Upper lobe of left lung (tissue), 6 donors: ENCODE data around the gene CABLES1. TPM values are rescaled to one million over a fixed set of nuclear protein-coding genes. Genes with fewer than 3 reads are reported as not detected.
"Not testable (repeated sequence)": the region's sequence is repeated elsewhere in the genome, so short reads cannot be mapped to it uniquely, and the experiment has no call there.

Source experiments
- ATAC-seq, 2 donors: fragments of 200-7000 bp; cut with Tn5 transposase; one replicate each; pipeline ENCODE4 v1.9.1; 2022; ENCODE audit warnings: mild to moderate bottlenecking in 2 of 2, moderate library complexity in 2 of 2; ENCODE audit not compliant: low FRiP score in 2 of 2
- DNase-seq, 2 donors: peaks; one replicate each; pipeline ENCODE4 v3.0.0-alpha.2; 2019 to 2020
- H3K27ac ChIP-seq, 4 donors: fragments of 200-600 bp; sonication (generic); one replicate each; pipeline ENCODE4 v1.5.1; 2016 to 2019
- H3K27me3 ChIP-seq, 4 donors: fragments of 200-600 bp; sonication (generic); one replicate each; pipeline ENCODE4 v1.5.1; 2017 to 2019
- H3K36me3 ChIP-seq, 4 donors: fragments of 200-600 bp; sonication (generic); one replicate each; pipeline ENCODE4 v1.5.1; 2016 to 2019
- H3K4me1 ChIP-seq, 4 donors: fragments of 200-600 bp; sonication (generic); one replicate each; pipeline ENCODE4 v1.5.1; 2018 to 2019
- H3K4me3 ChIP-seq, 4 donors: fragments of 200-600 bp; sonication (generic); one replicate each; pipeline ENCODE4 v1.5.1; 2017 to 2019; ENCODE audit warnings: mild to moderate bottlenecking in 2 of 4, moderate library complexity in 1 of 4
- H3K9me3 ChIP-seq, 4 donors: fragments of 200-600 bp; sonication (generic); one replicate each; pipeline ENCODE4 v1.5.1; 2018 to 2019
- CTCF ChIP-seq, 6 experiments: fragments of 450-650 bp in 4 of 6; fragments of 200-600 bp in 2 of 6; sonication (generic) in 2 of 6; IDR thresholded peaks; one replicate each; pipeline ENCODE4 v1.5.1; 2016 to 2019; ENCODE audit warnings: antibody characterized with exemption in 6 of 6
- EP300 ChIP-seq, 4 donors: sonication (generic); formaldehyde crosslinking; IDR thresholded peaks; one replicate each; pipeline ENCODE4 v1.5.1; 2017; ENCODE audit warnings: antibody characterized with exemption in 4 of 4, control low read depth in 2 of 4
- POLR2A ChIP-seq, 4 donors: fragments of 450-650 bp; IDR thresholded peaks; one replicate each; pipeline ENCODE4 v1.5.1; 2016 to 2017; ENCODE audit warnings: antibody characterized with exemption in 4 of 4, mild to moderate bottlenecking in 2 of 4
- POLR2AphosphoS5 ChIP-seq, 2 donors: sonication (generic); formaldehyde crosslinking; IDR thresholded peaks; one replicate each; pipeline ENCODE4 v1.5.1; 2017; ENCODE audit warnings: antibody characterized with exemption in 2 of 2
- WGBS, 2 donors: methylation state at CpG; one replicate each; pipeline ENCODE4 v1.1.5; 2017 to 2018; 5-methylcytosine and 5-hydroxymethylcytosine counted together
- total RNA-seq, 6 donors: library from RNA; depleted of rRNA in 4 of 6; stranded (reverse); fragments of >200 nt in 4 of 6; gene quantifications; one replicate each; pipeline versions ENCODE4 v1.1.0 to v1.2.1, GENCODE V29; 2016 to 2021
- donor health status: DM: no; HTN: no; CAD: no; lungs with moderate emphysema.
- donor health status: DM: no; HTN: yes; CAD: no; lungs with severe emphysema.

Gene CABLES1
- total RNA-seq, 6 donors from 2014 or later: 24.6 to 63.9 (median 40.9) TPM

DNA sequence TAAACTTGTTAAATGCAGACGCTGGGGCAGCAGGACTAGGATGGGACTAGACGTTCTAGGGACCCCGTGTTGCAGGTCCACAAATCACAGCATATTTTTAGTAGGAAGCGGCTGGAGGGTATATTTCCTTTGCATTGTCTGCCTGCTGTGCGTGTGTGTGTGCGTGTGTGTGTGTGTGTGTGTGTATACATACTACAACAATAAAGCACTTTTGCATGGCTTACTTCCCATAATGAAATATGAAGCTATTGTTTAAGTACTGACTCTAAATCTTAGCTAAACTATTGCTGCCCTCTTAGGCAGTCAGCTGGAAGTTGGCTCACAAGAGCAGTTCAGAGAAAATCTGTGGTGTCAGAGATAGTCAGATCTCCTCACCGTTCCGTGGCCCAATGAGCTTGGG is 133.4 kb downstream of the CABLES1 start:
- H3K9me3 ChIP-seq: peaks cover 0 to 15% (median 6%) of the 10 kb centered on the region in 4 donors
- no peak for TF ChIP-seq EP300 (IDR thresholded peaks at IDR 0.05)
- TF ChIP-seq CTCF (IDR thresholded peaks at IDR 0.05): no peak
- TF ChIP-seq POLR2AphosphoS5 (IDR thresholded peaks at IDR 0.05): no peak
- TF ChIP-seq POLR2A (IDR thresholded peaks at IDR 0.05): no peak
- H3K4me3 ChIP-seq: no peak overlapping the region

DNA sequence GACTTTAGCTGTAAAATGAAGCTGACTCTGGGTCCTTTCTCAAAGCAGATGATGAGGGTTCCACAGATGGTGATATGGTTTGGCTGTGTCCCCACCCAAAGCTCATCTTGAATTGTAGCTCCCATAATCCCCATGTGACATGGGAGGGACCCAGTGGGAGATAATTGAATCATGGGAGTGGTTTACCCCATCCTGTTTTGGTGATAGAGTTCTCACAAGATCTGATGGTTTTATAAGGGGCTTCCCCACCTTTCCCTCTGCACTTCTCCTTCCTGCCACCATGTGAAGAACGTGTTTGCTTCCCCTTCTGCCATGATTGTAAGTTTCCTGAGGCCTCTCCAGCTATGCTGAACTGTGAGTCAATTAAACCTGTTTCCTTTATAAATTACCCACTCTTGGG is 133.8 kb downstream of the CABLES1 start:
- WGBS, 2 donors: 62 to 64% methylated on average over 1 of the region's 1 CpG
- DNase-seq, H3K27me3 ChIP-seq, H3K4me1 ChIP-seq, ATAC-seq, H3K27ac ChIP-seq, H3K4me3 ChIP-seq, H3K36me3 ChIP-seq: not testable (repeated sequence)
- peaks cover 0 to 15% (median 6%) of the 10 kb centered on the region in 4 donors for H3K9me3 ChIP-seq

More for the DNA sequence above, 133.4 kb downstream of the CABLES1 start:
- WGBS, 2 donors: 68 to 81% methylated on average over 6 to 8 of the region's 8 CpGs
- no peaks in the 10 kb centered on the region for H3K36me3 ChIP-seq
- no peak for DNase-seq
- H3K27ac ChIP-seq: no peak overlapping the region
- no peaks in the 10 kb centered on the region for H3K27me3 ChIP-seq
- no peak for ATAC-seq
- no peaks in the 10 kb centered on the region for H3K4me1 ChIP-seq

DNA sequence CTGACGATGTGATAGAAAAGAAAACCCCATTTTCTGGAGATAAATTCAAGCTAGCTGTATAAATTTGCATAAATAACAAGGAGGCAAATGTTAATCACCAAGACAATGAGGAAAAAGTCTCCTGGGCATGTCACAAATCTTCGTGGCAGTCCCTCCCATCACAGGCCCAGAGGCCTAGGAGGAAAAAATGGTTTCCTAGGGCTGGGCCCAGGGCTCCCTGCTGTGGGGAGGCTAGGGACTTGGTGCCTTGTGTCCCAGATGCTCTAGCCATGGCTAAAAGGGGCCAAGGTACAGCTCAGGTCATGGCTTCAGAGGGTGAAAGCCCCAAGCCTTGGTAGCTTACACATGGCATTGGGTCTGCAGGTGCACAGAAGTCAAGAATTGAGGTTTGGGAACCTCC is 134.6 kb downstream of the CABLES1 start:
- Histone ChIP-seq H3K9me3 (peaks cover 0 to 15% (median 6%) of the 10 kb centered on the region in 4 donors), H3K4me3 (no peak overlapping the region), H3K27ac (no peak overlapping the region), H3K36me3 (no peaks in the 10 kb centered on the region), H3K27me3 (no peaks in the 10 kb centered on the region), H3K4me1 (no peaks in the 10 kb centered on the region)
- 88 to 98% methylated on average over 2 of the region's 2 CpGs for WGBS, 2 donors
- ATAC-seq: no peak
- no peak for TF ChIP-seq CTCF (IDR thresholded peaks at IDR 0.05)
- no peak for TF ChIP-seq POLR2AphosphoS5 (IDR thresholded peaks at IDR 0.05)
- no peak for TF ChIP-seq POLR2A (IDR thresholded peaks at IDR 0.05)
- TF ChIP-seq EP300 (IDR thresholded peaks at IDR 0.05): no peak
- DNase-seq: no peak

DNA sequence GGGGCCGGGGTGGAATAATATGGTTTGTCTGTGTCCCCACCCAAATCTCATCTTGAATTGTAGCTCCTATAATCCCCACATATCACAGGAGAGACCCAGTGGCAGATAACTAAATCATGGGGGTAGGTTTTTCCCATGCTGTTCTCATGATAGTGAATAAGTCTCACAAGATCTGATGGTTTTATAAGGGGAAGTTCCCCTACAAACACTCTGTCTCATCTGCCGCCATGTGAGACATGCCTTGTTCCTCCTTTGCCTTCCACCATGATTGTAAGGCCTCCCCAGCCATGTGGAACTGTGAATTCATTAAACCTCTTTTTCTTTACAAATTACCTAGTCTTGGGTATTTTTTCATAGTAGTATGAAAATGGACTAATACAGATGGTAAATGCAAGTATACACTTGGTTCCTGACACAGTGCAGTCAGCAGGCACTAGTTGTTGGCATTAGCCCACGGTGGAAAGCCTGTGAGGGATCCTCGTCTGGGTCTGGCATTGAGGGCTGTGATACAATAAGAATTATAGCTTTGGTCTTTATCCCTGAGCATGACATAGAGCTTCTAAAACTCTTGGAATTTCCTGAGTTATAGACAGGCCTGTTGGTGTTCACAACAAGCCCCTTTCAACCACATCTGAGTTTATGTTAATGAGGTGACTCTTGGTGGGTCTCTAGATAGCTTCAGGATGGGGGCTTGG is 135.8 kb downstream of the CABLES1 start:
- TF ChIP-seq POLR2AphosphoS5 (IDR thresholded peaks at IDR 0.05) (no peak), EP300 (IDR thresholded peaks at IDR 0.05) (no peak), POLR2A (IDR thresholded peaks at IDR 0.05) (no peak), CTCF (IDR thresholded peaks at IDR 0.05) (no peak)
- H3K4me3 ChIP-seq: no peak overlapping the region
- H3K27me3 ChIP-seq: no peaks in the 10 kb centered on the region
- 74 to 87% methylated on average over 4 of the region's 4 CpGs for WGBS, 2 donors
- ATAC-seq (no peak), DNase-seq (no peak)
- no peak overlapping the region for H3K27ac ChIP-seq
- peaks cover 0 to 15% (median 6%) of the 10 kb centered on the region in 4 donors for H3K9me3 ChIP-seq
- H3K4me1 ChIP-seq: no peaks in the 10 kb centered on the region
- H3K36me3 ChIP-seq: no peaks in the 10 kb centered on the region

DNA sequence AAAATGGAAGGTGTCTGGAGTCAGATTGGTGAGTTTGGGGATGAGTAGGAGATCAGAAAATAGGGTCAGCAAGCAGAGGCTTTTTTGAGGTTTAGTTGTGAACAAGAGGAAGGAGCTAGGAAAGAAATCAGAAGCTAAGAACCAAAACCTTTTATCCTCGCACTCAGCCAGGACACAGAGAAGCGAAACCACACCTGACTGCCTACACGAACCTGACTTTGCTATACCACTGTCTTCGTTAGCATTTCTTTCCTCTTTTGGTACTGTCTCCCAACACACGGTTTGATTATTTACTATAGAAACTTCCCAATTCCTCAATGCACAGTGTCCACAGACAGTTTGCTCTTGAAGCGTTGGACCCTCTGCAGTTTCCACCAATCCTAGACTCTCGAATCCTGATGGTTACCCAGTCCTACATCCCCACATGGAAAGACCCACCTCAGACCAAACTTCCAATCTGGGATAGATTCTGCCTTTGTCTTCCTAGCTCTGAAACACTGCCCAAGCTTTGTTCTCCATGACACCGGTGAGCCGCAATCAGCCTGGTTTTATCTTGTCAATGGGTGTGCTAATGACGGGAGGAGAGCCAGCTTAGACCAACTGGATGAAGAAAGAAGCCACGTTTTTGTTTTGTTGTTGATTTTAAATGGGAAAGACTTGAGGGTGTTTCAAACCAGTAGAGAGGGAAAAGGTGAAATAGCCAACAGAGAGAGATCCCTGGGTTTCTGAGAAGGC is 137.4 kb downstream of the CABLES1 start:
- TF ChIP-seq POLR2AphosphoS5 (IDR thresholded peaks at IDR 0.05): no peak
- no peak for TF ChIP-seq EP300 (IDR thresholded peaks at IDR 0.05)
- no peak for TF ChIP-seq CTCF (IDR thresholded peaks at IDR 0.05)
- TF ChIP-seq POLR2A (IDR thresholded peaks at IDR 0.05): no peak
- Histone ChIP-seq H3K4me1 (peaks cover 0 to 7% (median 3%) of the 10 kb centered on the region in 4 donors), H3K27ac (no peak overlapping the region), H3K36me3 (no peaks in the 10 kb centered on the region), H3K4me3 (no peak overlapping the region), H3K27me3 (no peaks in the 10 kb centered on the region), H3K9me3 (peaks cover 0 to 15% (median 6%) of the 10 kb centered on the region in 4 donors)
- no peak for ATAC-seq
- 87 to 90% methylated on average over 11 of the region's 11 CpGs for WGBS, 2 donors
- no peak for DNase-seq
